ENCODE data around the gene ODF4.
"Not testable (repeated sequence)": the region's sequence is repeated elsewhere in the genome, so short reads cannot be mapped to it uniquely, and the experiment has no call there.

ODF4 gene

DNA sequence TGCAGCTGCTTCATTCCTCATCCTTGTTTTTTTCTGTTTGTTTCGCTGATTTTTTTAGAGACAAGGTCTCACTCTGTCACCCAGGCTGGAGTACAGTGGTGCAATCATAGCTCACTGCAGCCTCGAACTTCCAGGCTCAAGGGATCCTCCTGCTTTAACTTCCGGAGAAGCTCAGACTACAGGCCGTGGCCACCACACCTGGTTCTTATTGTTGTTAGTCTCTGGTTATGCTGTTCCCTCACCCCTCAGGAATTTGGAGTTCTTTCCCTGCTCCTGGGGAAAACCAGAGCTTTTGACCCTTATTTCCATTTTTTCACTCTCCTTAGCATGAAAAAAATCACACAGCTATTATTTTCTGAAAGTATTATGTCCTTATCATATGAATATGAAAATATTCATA, 1.8 kb downstream of the ODF4 start:
- in situ Hi-C loops (cut with HindIII; ENCODE audit: low pct_ligation_motif_present, low sequenced_read_pairs) = no loop called here
- Histone ChIP-seq H3K4me3 (ENCODE audit: low read depth, low read length) (no peak overlapping the region), H3K27me3 (replicated peaks) (peaks cover 8% of the 10 kb centered on the region), H3K36me3 (replicated peaks) (no peaks in the 10 kb centered on the region), H3K27ac (no peak overlapping the region)
- DNase-seq = no peak
- TF ChIP-seq, protein P1, sequence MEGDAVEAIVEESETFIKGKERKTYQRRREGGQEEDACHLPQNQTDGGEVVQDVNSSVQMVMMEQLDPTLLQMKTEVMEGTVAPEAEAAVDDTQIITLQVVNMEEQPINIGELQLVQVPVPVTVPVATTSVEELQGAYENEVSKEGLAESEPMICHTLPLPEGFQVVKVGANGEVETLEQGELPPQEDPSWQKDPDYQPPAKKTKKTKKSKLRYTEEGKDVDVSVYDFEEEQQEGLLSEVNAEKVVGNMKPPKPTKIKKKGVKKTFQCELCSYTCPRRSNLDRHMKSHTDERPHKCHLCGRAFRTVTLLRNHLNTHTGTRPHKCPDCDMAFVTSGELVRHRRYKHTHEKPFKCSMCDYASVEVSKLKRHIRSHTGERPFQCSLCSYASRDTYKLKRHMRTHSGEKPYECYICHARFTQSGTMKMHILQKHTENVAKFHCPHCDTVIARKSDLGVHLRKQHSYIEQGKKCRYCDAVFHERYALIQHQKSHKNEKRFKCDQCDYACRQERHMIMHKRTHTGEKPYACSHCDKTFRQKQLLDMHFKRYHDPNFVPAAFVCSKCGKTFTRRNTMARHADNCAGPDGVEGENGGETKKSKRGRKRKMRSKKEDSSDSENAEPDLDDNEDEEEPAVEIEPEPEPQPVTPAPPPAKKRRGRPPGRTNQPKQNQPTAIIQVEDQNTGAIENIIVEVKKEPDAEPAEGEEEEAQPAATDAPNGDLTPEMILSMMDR (IDR thresholded peaks at IDR 0.05; ENCODE audit: low read depth, low read length, missing control alignments) = no peak

- Histone ChIP-seq H3K27me3 (replicated peaks) (peaks cover 8% of the 10 kb centered on the region), H3K4me3 (ENCODE audit: low read depth, low read length) (no peak overlapping the region), H3K27ac (no peak overlapping the region), H3K36me3 (replicated peaks) (no peaks in the 10 kb centered on the region)
- TF ChIP-seq, protein P1 (IDR thresholded peaks at IDR 0.05; ENCODE audit: low read depth, low read length, missing control alignments) = no peak
- DNase-seq = no peak
- in situ Hi-C loops (cut with HindIII; ENCODE audit: low pct_ligation_motif_present, low sequenced_read_pairs) = no loop called here
Measured at GRCh38 chr17:8345052-8345690, 5.5 kb downstream of the ODF4 start.

DNA sequence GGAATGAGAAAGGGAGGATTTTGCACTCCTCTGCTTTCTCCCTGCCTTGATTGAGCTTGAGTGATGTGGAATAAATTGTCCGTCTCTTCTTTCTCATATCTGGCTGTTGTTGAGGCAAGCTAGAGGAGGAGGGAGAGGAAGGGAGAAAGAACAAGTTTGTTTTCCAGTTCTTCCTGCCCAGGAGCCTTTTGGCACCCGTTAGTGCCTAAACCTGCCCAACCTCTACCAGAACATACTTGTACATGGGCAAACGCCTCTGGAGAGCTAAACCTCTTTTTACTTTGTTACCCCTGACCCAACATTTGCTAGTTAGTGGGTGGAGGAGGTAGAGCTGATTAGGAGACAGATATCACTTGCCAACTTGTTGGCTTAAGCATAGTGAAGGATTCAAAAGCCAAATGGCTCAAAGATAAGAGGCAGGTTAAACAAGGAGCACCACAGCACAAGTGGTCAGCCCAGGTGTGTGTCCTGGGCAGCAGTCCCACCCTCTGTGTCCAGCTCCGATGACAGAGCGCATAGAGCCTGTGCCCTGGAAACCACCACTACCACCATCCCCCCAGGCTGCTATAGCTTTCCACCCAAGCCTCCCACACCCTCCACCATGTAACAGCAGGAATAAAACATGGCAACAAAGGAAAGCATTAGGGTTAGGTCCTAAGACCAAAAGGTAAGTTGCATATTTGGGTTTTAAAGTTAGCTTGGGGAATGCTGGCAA, 6.5 kb downstream of the ODF4 start:
- in situ Hi-C loops (cut with HindIII; ENCODE audit: low pct_ligation_motif_present, low sequenced_read_pairs) = no loop called here

DNA sequence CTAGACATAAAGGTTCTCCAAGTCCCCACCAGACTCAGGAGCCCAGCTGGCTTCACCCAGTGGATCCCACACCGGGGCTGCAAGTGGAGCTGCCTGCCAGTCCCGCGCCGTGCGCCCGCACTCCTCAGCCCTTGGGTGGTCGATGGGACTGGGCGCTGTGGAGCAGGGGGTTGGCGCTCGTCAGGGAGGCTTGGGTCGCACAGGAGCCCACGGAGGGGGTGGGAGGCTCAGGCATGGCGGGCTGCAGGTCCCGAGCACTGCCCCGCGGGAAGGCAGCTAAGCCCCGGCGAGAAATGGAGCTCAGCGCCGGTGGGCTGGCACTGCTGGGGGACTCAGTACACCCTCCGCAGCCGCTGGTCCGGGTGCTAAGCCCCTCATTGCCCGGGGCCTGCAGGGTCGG, 7.4 kb downstream of the ODF4 start:
- in situ Hi-C loops (cut with HindIII; ENCODE audit: low pct_ligation_motif_present, low sequenced_read_pairs); H3K36me3 ChIP-seq (replicated peaks); DNase-seq; H3K4me3 ChIP-seq (ENCODE audit: low read depth, low read length); H3K27me3 ChIP-seq (replicated peaks); H3K27ac ChIP-seq: not testable (repeated sequence)

More for the DNA sequence above, 6.5 kb downstream of the ODF4 start:
- Histone ChIP-seq H3K27me3 (replicated peaks) (peaks cover 8% of the 10 kb centered on the region), H3K4me3 (ENCODE audit: low read depth, low read length) (no peak overlapping the region), H3K36me3 (replicated peaks) (no peaks in the 10 kb centered on the region), H3K27ac (no peak overlapping the region)
- DNase-seq = no peak
- TF ChIP-seq, protein P1 (IDR thresholded peaks at IDR 0.05; ENCODE audit: low read depth, low read length, missing control alignments) = no peak

- Histone ChIP-seq H3K27me3 (replicated peaks) (peaks cover 6% of the 10 kb centered on the region), H3K27ac (no peak overlapping the region), H3K36me3 (replicated peaks) (no peaks in the 10 kb centered on the region), H3K4me3 (ENCODE audit: low read depth, low read length) (no peak overlapping the region)
- no peak for DNase-seq
- in situ Hi-C loops (cut with HindIII; ENCODE audit: low pct_ligation_motif_present, low sequenced_read_pairs) = no loop called here
- TF ChIP-seq, protein P1 (IDR thresholded peaks at IDR 0.05; ENCODE audit: low read depth, low read length, missing control alignments) = no peak
Measured at GRCh38 chr17:8350339-8350738, 10.7 kb downstream of the ODF4 start.

- no peak for DNase-seq
- no peaks in the 10 kb centered on the region for H3K27me3 ChIP-seq (replicated peaks)
Measured at GRCh38 chr17:8353736-8354135, 14.1 kb downstream of the ODF4 start.

More at GRCh38 chr17:8353736-8354135, 14.1 kb downstream of the ODF4 start:
- in situ Hi-C loops (cut with HindIII; ENCODE audit: low pct_ligation_motif_present, low sequenced_read_pairs) = no loop called here
- no peak overlapping the region for H3K27ac ChIP-seq
- H3K4me3 ChIP-seq (ENCODE audit: low read depth, low read length) = no peak overlapping the region
- TF ChIP-seq, protein P1 (IDR thresholded peaks at IDR 0.05; ENCODE audit: low read depth, low read length, missing control alignments) = no peak
- H3K36me3 ChIP-seq (replicated peaks) = no peaks in the 10 kb centered on the region

All from brain microvascular endothelial cell (primary cell).